Brain microvascular endothelial cell (primary cell): ENCODE measurements around the gene CACYBP.
A peak's percentile ranks its signal among the peaks of the same experiment; 100 is the strongest.

ENCODE experiments used
- DNase-seq: peaks from one replicate; pipeline ENCODE4 v3.0.0-alpha.2; 2020
- H3K27ac ChIP-seq: fragments of 250-450 bp; sonication (Bioruptor Pico); 2 replicates; pipeline ENCODE4 v1.5.1; 2020; ENCODE audit warnings: mild to moderate bottlenecking, moderate library complexity
- H3K27me3 ChIP-seq: fragments of 250-450 bp; sonication (Bioruptor Pico); replicated peaks from 2 replicates; pipeline ENCODE4 v1.5.1; 2020; ENCODE audit warnings: mild to moderate bottlenecking
- H3K36me3 ChIP-seq: fragments of 250-450 bp; sonication (Bioruptor Pico); replicated peaks from 2 replicates; pipeline ENCODE4 v1.5.1; 2020; ENCODE audit warnings: mild to moderate bottlenecking
- H3K4me3 ChIP-seq: 2 replicates; pipeline ENCODE4 v1.5.1; 2011; ENCODE audit warnings: low read depth, mild to moderate bottlenecking, control low read depth, low read length, moderate library complexity
- in situ Hi-C: cut with HindIII; loops from 2 replicates; pipeline ENCODE4 v1.10.0; 2017; ENCODE audit warnings: low sequenced_read_pairs, low pct_ligation_motif_present
- TF ChIP-seq, protein P1 (sequence below): IDR thresholded peaks from 2 replicates; pipeline ENCODE4 v1.5.1; 2011; ENCODE audit warnings: low read depth, mild to moderate bottlenecking, moderate library complexity, low read length, control low read depth, inconsistent platforms; ENCODE audit errors: missing control alignments

CACYBP gene

DNA sequence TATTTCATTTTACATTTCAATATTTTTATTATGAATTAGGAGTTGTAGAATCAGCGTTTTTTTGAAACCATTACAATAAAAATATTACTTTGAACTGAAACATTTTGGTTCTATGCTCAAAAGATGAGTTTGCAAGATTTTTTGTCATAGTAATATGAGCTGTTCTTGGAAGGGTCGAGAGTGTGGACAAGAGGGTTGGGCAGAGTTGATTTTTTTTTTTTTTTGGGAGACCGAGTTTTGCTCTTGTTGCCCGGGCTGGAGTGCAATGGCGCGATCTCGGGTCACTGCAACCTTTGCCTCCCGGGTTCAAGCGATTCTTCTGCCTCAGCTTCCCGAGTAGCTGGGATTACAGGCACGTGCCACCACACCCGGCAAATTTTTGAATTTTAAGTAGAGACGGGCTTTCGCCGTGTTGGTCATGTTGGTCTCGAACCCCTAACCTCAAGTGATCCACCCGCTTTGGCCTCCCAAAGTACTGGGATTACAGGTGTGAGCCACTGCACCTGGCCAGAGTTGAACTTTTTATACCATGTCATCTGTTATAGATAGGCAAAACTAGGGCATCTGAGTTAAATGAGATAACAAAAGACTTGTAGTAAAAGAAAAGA lies 3.3 kb downstream of the CACYBP start:
- Histone ChIP-seq H3K27me3 (no peaks in the 10 kb centered on the region), H3K4me3 (no peak overlapping the region), H3K36me3 (peaks cover 9% of the 10 kb centered on the region), H3K27ac (no peak overlapping the region)
- TF ChIP-seq, protein P1, sequence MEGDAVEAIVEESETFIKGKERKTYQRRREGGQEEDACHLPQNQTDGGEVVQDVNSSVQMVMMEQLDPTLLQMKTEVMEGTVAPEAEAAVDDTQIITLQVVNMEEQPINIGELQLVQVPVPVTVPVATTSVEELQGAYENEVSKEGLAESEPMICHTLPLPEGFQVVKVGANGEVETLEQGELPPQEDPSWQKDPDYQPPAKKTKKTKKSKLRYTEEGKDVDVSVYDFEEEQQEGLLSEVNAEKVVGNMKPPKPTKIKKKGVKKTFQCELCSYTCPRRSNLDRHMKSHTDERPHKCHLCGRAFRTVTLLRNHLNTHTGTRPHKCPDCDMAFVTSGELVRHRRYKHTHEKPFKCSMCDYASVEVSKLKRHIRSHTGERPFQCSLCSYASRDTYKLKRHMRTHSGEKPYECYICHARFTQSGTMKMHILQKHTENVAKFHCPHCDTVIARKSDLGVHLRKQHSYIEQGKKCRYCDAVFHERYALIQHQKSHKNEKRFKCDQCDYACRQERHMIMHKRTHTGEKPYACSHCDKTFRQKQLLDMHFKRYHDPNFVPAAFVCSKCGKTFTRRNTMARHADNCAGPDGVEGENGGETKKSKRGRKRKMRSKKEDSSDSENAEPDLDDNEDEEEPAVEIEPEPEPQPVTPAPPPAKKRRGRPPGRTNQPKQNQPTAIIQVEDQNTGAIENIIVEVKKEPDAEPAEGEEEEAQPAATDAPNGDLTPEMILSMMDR: no peak
- no peak for DNase-seq
- in situ Hi-C loops: no loop called here

- peaks cover 9% of the 10 kb centered on the region for H3K36me3 ChIP-seq
- no peak overlapping the region for H3K27ac ChIP-seq
- DNase-seq: no peak
- H3K4me3 ChIP-seq: no peak overlapping the region
- TF ChIP-seq, protein P1: no peak
- in situ Hi-C loops: no loop called here
- H3K27me3 ChIP-seq: no peaks in the 10 kb centered on the region
Measured at GRCh38 chr1:175003521-175003920, 3.8 kb downstream of the CACYBP start.

DNA sequence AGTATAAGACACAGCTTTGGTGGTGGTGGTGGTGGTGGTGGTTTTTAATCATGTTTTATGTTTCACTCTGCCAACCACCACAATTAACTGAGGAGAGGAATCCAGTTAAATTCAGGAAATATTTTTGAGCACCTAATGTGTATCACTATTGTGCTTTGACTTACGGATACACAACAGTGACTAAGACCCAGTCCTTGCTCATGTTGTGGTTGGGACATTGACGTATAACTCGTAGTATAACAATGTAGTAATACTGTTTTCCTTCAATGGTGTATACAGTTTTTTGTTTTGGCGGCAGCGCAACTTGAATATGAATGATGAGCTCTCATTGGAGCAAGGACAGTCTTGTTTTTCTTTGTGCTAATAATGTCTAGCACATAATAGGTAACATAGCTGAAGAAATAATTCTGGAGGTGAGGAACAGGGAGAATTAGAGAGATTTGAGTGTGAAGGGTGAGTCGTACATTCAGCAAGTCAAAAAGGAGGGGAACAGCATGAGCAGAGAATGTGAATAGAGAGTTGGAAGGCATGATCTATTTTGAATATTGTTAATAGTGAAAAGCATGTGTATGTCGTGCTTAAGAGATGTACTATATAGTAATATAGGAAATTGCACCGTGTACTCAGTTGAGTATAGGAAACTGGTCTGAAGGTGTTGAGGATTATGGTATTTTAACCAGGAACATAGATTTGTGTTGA lies 5.5 kb downstream of the CACYBP start:
- H3K36me3 ChIP-seq: peaks cover 17% of the 10 kb centered on the region
- DNase-seq: peak; percentile 44
- in situ Hi-C loops: no loop called here
- no peak overlapping the region for H3K4me3 ChIP-seq
- H3K27me3 ChIP-seq: no peaks in the 10 kb centered on the region
- TF ChIP-seq, protein P1: no peak
- H3K27ac ChIP-seq: peak overlapping the region; percentile 23

DNA sequence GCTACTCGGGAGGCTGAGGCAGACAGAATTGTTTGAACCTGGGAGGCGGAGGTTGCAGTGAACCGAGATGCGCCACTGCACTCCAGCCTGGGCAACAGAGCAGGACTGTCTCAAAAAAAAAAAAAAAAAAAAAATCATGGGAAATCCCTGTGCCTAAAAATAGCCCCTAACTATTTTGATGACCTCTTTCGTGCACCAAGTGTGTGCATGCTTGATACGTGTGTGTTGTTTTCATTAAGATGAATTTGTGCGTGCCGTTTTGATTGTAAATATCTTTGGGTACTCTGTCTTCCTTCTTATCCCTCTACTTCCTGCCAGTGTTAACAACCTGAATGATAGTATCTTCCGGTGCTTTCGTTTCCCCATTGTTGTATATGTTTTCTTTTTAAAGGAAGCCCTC lies 9.8 kb downstream of the CACYBP start:
- TF ChIP-seq, protein P1: no peak
- Histone ChIP-seq H3K27ac (no peak overlapping the region), H3K4me3 (no peak overlapping the region), H3K36me3 (peaks cover 34% of the 10 kb centered on the region), H3K27me3 (no peaks in the 10 kb centered on the region)
- in situ Hi-C loops: no loop called here
- DNase-seq: no peak

DNA sequence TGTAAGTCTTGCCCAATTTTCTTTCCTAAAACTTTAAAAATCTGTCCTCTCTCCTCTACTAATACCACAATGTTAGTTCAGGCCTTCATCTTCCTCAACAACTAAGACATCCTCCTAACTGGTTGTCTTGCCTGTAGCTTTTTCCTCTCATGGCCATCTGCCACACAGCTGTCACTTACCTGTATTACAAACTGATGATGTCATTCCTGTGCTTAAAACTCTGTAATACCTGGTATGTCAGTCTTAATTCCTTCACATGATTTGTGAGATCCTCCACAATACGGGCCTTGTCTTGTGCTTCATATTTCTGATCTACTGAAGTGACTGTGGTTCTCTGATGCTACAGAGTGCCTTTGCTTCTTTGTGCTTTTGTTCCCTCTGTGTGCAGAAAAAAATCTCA lies 13.7 kb downstream of the CACYBP start:
- H3K4me3 ChIP-seq: no peak overlapping the region
- peaks cover 31% of the 10 kb centered on the region for H3K36me3 ChIP-seq
- H3K27me3 ChIP-seq: no peaks in the 10 kb centered on the region
- H3K27ac ChIP-seq: no peak overlapping the region
- TF ChIP-seq, protein P1: no peak
- DNase-seq: no peak
- in situ Hi-C loops: no loop called here
